A204.1 (cell line): ENCODE results near the gene RGMB.

Experiments used
- FAIRE-seq: peaks from 2 replicates; lab custom pipeline; 2012; peaks lifted over from hg19 to GRCh38; lab: Jason Lieb, UNC

Gene RGMB

DNA sequence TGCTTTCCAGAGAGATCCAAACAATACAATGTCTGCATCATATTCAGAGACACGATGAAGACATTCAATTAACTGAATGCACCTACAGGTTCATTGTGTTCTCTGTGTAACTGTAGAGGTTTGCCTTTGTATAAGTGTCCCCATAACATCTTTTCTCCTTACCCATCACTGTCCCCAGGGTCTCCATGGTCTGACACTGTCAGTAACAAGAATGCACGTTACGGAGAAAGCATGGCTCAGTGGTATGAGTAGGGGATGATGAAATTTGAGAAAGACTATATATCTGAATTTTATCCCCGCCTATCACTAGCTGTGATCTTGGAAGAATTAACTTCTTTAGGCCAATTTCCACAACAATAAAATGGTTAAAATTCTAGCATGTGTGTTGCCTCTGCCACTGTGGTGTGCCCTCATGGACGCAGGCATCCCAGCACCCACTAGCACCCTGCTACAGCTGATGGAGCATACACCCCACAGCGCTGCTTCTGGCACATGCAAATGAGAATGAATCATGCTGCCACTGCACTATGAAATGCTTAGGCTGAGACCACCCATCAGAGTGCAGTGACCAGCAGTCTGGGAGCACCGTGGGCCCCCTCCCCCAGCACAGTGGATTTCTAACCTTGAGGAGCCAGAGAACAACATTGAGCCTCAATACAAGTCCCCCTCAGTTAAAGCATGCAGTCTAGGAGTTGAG, 54.3 kb downstream of the RGMB start:
- FAIRE-seq: no peak

DNA sequence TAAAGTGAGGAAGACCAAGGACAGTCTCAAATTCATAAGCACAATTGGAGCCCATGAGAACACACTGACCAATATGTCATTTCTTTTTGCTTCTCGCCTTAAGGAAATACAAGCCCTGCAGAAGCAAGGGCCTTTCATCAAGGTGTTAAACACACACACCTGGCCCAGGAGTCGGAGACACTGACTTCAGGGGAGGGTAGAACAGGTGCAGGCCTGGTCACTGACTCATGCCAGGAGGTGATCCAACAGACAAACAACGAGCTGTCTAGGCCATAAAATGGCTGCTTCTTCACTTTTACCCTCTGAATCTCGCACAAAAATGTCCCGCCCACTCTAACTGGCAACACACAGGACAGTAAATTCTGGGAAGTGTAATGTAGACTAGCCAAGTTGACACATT, 62.7 kb downstream of the RGMB start:
- FAIRE-seq: no peak

- no peak for FAIRE-seq
These were observed 66.3 kb downstream of the RGMB start for GRCh38 chr5:98839469-98840383.

DNA sequence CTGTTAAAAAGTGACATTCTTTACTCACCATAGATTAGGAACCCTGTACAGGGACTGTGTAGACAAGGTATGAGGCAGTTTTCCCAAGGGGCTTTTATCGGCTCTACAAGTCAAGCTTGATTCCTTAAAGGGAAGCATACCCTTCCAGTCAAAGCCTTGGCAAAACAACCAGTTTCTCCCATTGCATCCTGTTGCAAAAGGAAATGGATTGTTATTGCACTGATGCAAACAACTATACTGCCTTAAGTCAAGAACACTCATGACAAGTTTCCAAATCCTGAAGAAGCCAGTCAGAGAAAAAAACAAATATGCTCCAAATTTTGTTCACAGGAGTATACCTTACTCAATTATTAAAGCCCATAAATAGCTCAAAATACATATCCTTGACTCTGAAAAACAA, 67.5 kb downstream of the RGMB start:
- no peak for FAIRE-seq

DNA sequence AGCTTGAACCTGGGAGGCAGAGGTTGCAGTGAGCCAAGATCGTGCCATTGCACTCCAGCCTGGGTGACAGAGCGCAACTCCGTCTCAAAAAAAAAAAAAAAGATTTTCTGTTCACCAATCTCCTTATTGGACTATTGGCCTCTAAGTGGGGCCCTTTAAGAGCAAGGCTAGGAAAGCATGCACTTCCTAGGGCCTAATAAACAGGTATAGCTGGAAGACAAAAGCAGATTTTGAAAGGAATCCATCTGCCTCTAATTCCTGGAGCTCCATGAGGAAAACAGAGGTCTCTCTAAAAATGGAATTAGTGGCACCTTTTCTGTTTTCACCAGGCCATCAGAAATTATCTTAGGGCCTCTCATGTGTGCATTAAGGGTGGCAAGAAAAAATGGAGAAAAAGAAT, 70.0 kb downstream of the RGMB start:
- no peak for FAIRE-seq

DNA sequence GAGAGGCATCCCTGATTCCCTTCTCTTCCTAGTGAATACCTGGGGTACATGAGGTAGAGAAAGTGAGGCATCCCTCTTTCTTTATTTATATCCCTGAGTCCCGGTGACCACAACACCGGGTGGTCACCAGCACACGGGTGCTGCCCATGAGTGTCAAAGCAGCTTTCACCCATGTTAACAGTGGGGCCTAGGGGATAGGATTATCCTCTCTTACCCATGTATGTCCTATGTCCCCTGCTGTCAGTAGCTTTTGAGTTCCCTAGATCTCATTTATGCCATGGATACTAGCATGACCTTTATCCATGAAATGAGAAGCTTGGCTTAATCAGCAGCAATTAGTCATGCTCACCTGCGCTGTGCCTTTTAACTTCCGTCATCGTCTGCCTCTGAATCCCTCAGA, 71.4 kb downstream of the RGMB start:
- FAIRE-seq: no peak

DNA sequence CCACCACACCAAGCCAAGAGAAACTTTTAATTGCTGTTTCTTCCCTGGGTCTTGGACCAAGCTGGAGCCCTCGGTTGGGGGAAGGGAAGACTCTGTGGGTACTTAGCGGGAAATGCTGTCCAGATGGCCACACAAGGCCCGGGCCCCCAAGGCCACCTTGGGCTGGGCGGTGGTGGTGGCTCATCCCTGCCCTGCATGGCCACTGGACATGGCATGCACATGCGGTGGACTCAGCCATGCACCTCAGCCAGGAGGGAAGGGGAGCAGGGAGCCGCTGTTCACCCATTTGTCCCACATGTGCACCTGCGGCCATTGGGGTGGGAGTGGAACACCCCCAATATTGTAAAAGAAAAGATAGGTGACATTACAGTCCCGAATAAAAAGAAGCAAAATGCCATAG, 72.4 kb downstream of the RGMB start:
- FAIRE-seq: no peak
